Lower lobe of right lung (tissue), 2 donors: ENCODE results near the gene SP100. TPM values are rescaled to one million over a fixed set of nuclear protein-coding genes. Genes with fewer than 3 reads are reported as not detected.
A peak's percentile ranks its signal among the peaks of the same experiment; 100 is the strongest.

Source experiments
- ATAC-seq, 2 donors: fragments of 200-7000 bp; cut with Tn5 transposase; one replicate each; pipeline ENCODE4 v1.9.1; 2020 to 2022; ENCODE audit warnings: mild to moderate bottlenecking in 2 of 2, moderate library complexity in 2 of 2
- DNase-seq: peaks from one replicate; pipeline ENCODE4 v3.0.0-alpha.2; 2020
- H3K27ac ChIP-seq: fragments of 200-600 bp; one replicate; pipeline ENCODE4 v1.8.0; 2022
- H3K27me3 ChIP-seq: fragments of 200-600 bp; one replicate; pipeline ENCODE4 v1.8.0; 2022; ENCODE audit warnings: low read depth
- H3K36me3 ChIP-seq: fragments of 200-600 bp; one replicate; pipeline ENCODE4 v1.8.0; 2022; ENCODE audit warnings: mild to moderate bottlenecking
- H3K4me1 ChIP-seq: fragments of 200-600 bp; one replicate; pipeline ENCODE4 v1.8.0; 2022
- H3K4me3 ChIP-seq: fragments of 200-600 bp; one replicate; pipeline ENCODE4 v1.8.0; 2022; ENCODE audit warnings: mild to moderate bottlenecking
- H3K9me3 ChIP-seq: fragments of 200-600 bp; one replicate; pipeline ENCODE4 v1.8.0; 2022
- CTCF ChIP-seq: fragments of 200-600 bp; IDR thresholded peaks from one replicate; pipeline ENCODE4 v1.8.0; 2022; ENCODE audit warnings: antibody characterized with exemption, mild to moderate bottlenecking
- intact Hi-C: fragments of 100-400 bp; cut with DNase I; formaldehyde crosslinking; loops from one replicate; pipeline ENCODE4 v1.11.0; 2022
- total RNA-seq: library from RNA; stranded (reverse); fragmentation: NEBNext Ultra II Directional; extraction: Animal tissue kit (Norgen Biotek cat#: 25700); gene quantifications from one replicate; pipeline ENCODE4 v1.2.1, GENCODE V29; 2021
- donor health status: DM: no; HTN: yes; CAD: no; lungs with severe emphysema.

Gene SP100
- total RNA-seq, 1 donor from 2014 or later, result 162 TPM

GRCh38 chr2:230444832-230445231 lies 28.8 kb downstream of the SP100 start:
- H3K27me3 ChIP-seq, result no peaks in the 10 kb centered on the region
- ATAC-seq (no peak), DNase-seq (no peak)
- TF ChIP-seq CTCF, result no peak
- peaks cover 71% of the 10 kb centered on the region for H3K36me3 ChIP-seq
- peaks cover 36% of the 10 kb centered on the region for H3K4me1 ChIP-seq
- intact Hi-C loops, result no loop called here
- H3K4me3 ChIP-seq, result no peak overlapping the region
- H3K27ac ChIP-seq, result no peak overlapping the region
- H3K9me3 ChIP-seq, result no peaks in the 10 kb centered on the region

GRCh38 chr2:230447036-230447435 lies 31.0 kb downstream of the SP100 start:
- intact Hi-C loops, result no loop called here
- Histone ChIP-seq H3K27me3 (no peaks in the 10 kb centered on the region), H3K36me3 (peaks cover 92% of the 10 kb centered on the region), H3K4me3 (no peak overlapping the region), H3K9me3 (no peaks in the 10 kb centered on the region), H3K27ac (peak overlapping the region; percentile 1), H3K4me1 (peaks cover 20% of the 10 kb centered on the region)
- no peak for ATAC-seq
- TF ChIP-seq CTCF, result no peak
- no peak for DNase-seq

- Histone ChIP-seq H3K4me1 (peaks cover 15% of the 10 kb centered on the region), H3K27me3 (no peaks in the 10 kb centered on the region), H3K36me3 (peaks cover 99% of the 10 kb centered on the region), H3K9me3 (no peaks in the 10 kb centered on the region), H3K4me3 (no peak overlapping the region), H3K27ac (peak overlapping the region; percentile 25)
- no peak for DNase-seq
- intact Hi-C loops, result no loop called here
- no peak for TF ChIP-seq CTCF
- ATAC-seq, result peak in 1 of 2 donors; percentile 50
Measured at GRCh38 chr2:230447455-230448451, 31.8 kb downstream of the SP100 start.

DNA sequence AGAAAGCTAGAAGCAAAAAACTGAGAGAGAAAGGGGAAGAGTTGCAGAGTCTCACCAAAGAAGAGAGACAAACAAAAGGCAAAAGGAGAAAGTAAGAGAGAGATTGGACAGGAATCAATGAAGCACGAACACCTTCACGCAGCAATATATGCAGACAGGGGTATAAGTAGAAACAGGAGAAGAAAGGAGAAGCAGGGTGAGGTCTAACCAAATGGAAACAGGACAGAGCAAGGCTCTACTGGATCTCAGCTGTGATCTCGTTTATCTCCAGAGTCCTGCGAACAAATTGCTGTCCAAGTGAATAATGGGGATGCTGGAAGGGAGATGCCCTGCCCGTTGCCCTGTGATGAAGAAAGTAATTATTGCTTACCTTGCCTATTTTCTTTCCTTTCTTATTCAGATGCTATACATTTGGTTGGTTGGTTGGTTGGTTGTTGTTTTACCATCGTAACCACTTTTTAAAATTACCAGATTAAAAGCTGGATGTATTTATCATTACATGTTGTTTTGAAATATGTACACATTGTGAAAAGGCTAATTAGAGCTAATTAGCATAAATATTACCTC lies 34.0 kb downstream of the SP100 start:
- TF ChIP-seq CTCF, result no peak
- ATAC-seq, result no peak
- Histone ChIP-seq H3K4me3 (no peak overlapping the region), H3K36me3 (peaks cover 88% of the 10 kb centered on the region), H3K27ac (no peak overlapping the region), H3K27me3 (no peaks in the 10 kb centered on the region), H3K9me3 (no peaks in the 10 kb centered on the region), H3K4me1 (peaks cover 15% of the 10 kb centered on the region)
- intact Hi-C loops, result no loop called here
- DNase-seq, result no peak

- DNase-seq (no peak), ATAC-seq (no peak)
- intact Hi-C loops, result no loop called here
- H3K4me1 ChIP-seq, result peaks cover 3% of the 10 kb centered on the region
- peaks cover 80% of the 10 kb centered on the region for H3K36me3 ChIP-seq
- H3K9me3 ChIP-seq, result no peaks in the 10 kb centered on the region
- H3K27me3 ChIP-seq, result no peaks in the 10 kb centered on the region
- no peak for TF ChIP-seq CTCF
- H3K27ac ChIP-seq, result no peak overlapping the region
- H3K4me3 ChIP-seq, result no peak overlapping the region
Measured at GRCh38 chr2:230453006-230453405, 37.0 kb downstream of the SP100 start.
